ENCODE data around the gene ZC3H12A. TPM values are rescaled to one million over a fixed set of nuclear protein-coding genes. Genes with fewer than 3 reads are reported as not detected.

Gene ZC3H12A
- total and polyA plus RNA-seq, 4 donors: 2.1 to 10.9 (median 3.0) TPM

- peaks cover 0 to 3% (median 0%) of the 10 kb centered on the region in 4 donors for H3K27me3 ChIP-seq (ENCODE audit: control insufficient read depth in 4 of 4, insufficient read depth in 4 of 4, low read length in 3 of 4)
- H3K27ac ChIP-seq (ENCODE audit: low read depth in 1 of 2, low read length in 2 of 2): no peak overlapping the region
- H3K4me1 ChIP-seq (ENCODE audit: control insufficient read depth in 4 of 4, insufficient read depth in 4 of 4, low read length in 3 of 4): no peaks in the 10 kb centered on the region
- H3K36me3 ChIP-seq (ENCODE audit: control insufficient read depth in 4 of 4, insufficient read depth in 3 of 4, low read depth in 1 of 4, low read length in 3 of 4): no peaks in the 10 kb centered on the region
- no peak for TF ChIP-seq RAD21 (IDR thresholded peaks at IDR 0.05)
- TF ChIP-seq RXRA (IDR thresholded peaks at IDR 0.05): no peak
- TF ChIP-seq HNF4A (conservative IDR thresholded peaks at IDR 0.05): no peak
- TF ChIP-seq CTCF (IDR thresholded peaks at IDR 0.05; ENCODE audit: low read depth, low read length, missing input control): no peak
- no peak for TF ChIP-seq NR2F2 (IDR thresholded peaks at IDR 0.05)
- TF ChIP-seq MAX (IDR thresholded peaks at IDR 0.05): no peak
- TF ChIP-seq FOXA2 (IDR thresholded peaks at IDR 0.05): no peak
- no peaks in the 10 kb centered on the region for H3K9me3 ChIP-seq (ENCODE audit: control insufficient read depth in 4 of 4, low read length in 3 of 4)
- H3K9ac ChIP-seq (ENCODE audit: low read depth in 1 of 2, low read length in 2 of 2): no peak overlapping the region
- H3K4me3 ChIP-seq (ENCODE audit: low read depth in 1 of 3, low read length in 3 of 3): no peak overlapping the region
- DNase-seq (ENCODE audit: low spot score): no peak
- WGBS: 60% methylated on average over 2 of the region's 2 CpGs
Measured at GRCh38 chr1:37442644-37443043, 31.7 kb upstream of the ZC3H12A start.

- Histone ChIP-seq H3K9ac (ENCODE audit: low read depth in 1 of 2, low read length in 2 of 2) (no peak overlapping the region), H3K27me3 (ENCODE audit: control insufficient read depth in 4 of 4, insufficient read depth in 4 of 4, low read length in 3 of 4) (no peaks in the 10 kb centered on the region), H3K27ac (ENCODE audit: low read depth in 1 of 2, low read length in 2 of 2) (no peak overlapping the region), H3K9me3 (ENCODE audit: control insufficient read depth in 4 of 4, low read length in 3 of 4) (no peaks in the 10 kb centered on the region), H3K36me3 (ENCODE audit: control insufficient read depth in 4 of 4, insufficient read depth in 3 of 4, low read depth in 1 of 4, low read length in 3 of 4) (no peaks in the 10 kb centered on the region), H3K4me3 (ENCODE audit: low read depth in 1 of 3, low read length in 3 of 3) (no peak overlapping the region), H3K4me1 (ENCODE audit: control insufficient read depth in 4 of 4, insufficient read depth in 4 of 4, low read length in 3 of 4) (no peaks in the 10 kb centered on the region)
- TF ChIP-seq RXRA (IDR thresholded peaks at IDR 0.05) (no peak), TAF1 (conservative IDR thresholded peaks at IDR 0.05) (no peak), HNF4A (conservative IDR thresholded peaks at IDR 0.05) (no peak), RAD21 (IDR thresholded peaks at IDR 0.05) (no peak), HNF4G (IDR thresholded peaks at IDR 0.05) (no peak), MAX (IDR thresholded peaks at IDR 0.05) (no peak), FOXA1 (IDR thresholded peaks at IDR 0.05) (no peak), CTCF (IDR thresholded peaks at IDR 0.05; ENCODE audit: low read depth, low read length, missing input control) (no peak)
- 55% methylated on average over 6 of the region's 6 CpGs for WGBS
- DNase-seq (ENCODE audit: low spot score): no peak
Measured at GRCh38 chr1:37446874-37447273, 27.5 kb upstream of the ZC3H12A start.

GRCh38 chr1:37448185-37448584 lies 26.2 kb upstream of the ZC3H12A start:
- no peak for DNase-seq (ENCODE audit: low spot score)
- no peak overlapping the region for H3K9ac ChIP-seq (ENCODE audit: low read depth in 1 of 2, low read length in 2 of 2)
- no peak overlapping the region for H3K4me3 ChIP-seq (ENCODE audit: low read depth in 1 of 3, low read length in 3 of 3)
- 58% methylated on average over 2 of the region's 2 CpGs for WGBS
- H3K27ac ChIP-seq (ENCODE audit: low read depth in 1 of 2, low read length in 2 of 2): no peak overlapping the region
- no peaks in the 10 kb centered on the region for H3K9me3 ChIP-seq (ENCODE audit: control insufficient read depth in 4 of 4, low read length in 3 of 4)
- no peaks in the 10 kb centered on the region for H3K36me3 ChIP-seq (ENCODE audit: control insufficient read depth in 4 of 4, insufficient read depth in 3 of 4, low read depth in 1 of 4, low read length in 3 of 4)
- TF ChIP-seq NR2F2 (IDR thresholded peaks at IDR 0.05) (no peak), REST (IDR thresholded peaks at IDR 0.05) (no peak), TAF1 (conservative IDR thresholded peaks at IDR 0.05) (no peak), HNF4A (conservative IDR thresholded peaks at IDR 0.05) (no peak), MAX (IDR thresholded peaks at IDR 0.05) (no peak), EGR1 (IDR thresholded peaks at IDR 0.05; ENCODE audit: low read depth in 2 of 2) (no peak), JUND (IDR thresholded peaks at IDR 0.05) (no peak), ATF3 (IDR thresholded peaks at IDR 0.05) (no peak), RAD21 (IDR thresholded peaks at IDR 0.05) (no peak), ZBTB33 (IDR thresholded peaks at IDR 0.05) (no peak), HNF4G (IDR thresholded peaks at IDR 0.05) (no peak)
- no peaks in the 10 kb centered on the region for H3K27me3 ChIP-seq (ENCODE audit: control insufficient read depth in 4 of 4, insufficient read depth in 4 of 4, low read length in 3 of 4)
- H3K4me1 ChIP-seq (ENCODE audit: control insufficient read depth in 4 of 4, insufficient read depth in 4 of 4, low read length in 3 of 4): no peaks in the 10 kb centered on the region
